Measurements from ENCODE around the gene DYRK2.
A peak's percentile ranks its signal among the peaks of the same experiment; 100 is the strongest.

Gene DYRK2

GRCh38 chr12:67645126-67645525, 3.4 kb upstream of the DYRK2 start:
- no peak for FAIRE-seq

GRCh38 chr12:67645601-67646000, 2.9 kb upstream of the DYRK2 start:
- DNase-seq (ENCODE audit: insufficient read length, low spot score): no peak
- no peak for FAIRE-seq

More at GRCh38 chr12:67645126-67645525, 3.4 kb upstream of the DYRK2 start:
- DNase-seq (ENCODE audit: insufficient read length, low spot score): no peak

GRCh38 chr12:67646775-67647174, 1.8 kb upstream of the DYRK2 start:
- DNase-seq (ENCODE audit: insufficient read length, low spot score): no peak
- FAIRE-seq: no peak

DNA sequence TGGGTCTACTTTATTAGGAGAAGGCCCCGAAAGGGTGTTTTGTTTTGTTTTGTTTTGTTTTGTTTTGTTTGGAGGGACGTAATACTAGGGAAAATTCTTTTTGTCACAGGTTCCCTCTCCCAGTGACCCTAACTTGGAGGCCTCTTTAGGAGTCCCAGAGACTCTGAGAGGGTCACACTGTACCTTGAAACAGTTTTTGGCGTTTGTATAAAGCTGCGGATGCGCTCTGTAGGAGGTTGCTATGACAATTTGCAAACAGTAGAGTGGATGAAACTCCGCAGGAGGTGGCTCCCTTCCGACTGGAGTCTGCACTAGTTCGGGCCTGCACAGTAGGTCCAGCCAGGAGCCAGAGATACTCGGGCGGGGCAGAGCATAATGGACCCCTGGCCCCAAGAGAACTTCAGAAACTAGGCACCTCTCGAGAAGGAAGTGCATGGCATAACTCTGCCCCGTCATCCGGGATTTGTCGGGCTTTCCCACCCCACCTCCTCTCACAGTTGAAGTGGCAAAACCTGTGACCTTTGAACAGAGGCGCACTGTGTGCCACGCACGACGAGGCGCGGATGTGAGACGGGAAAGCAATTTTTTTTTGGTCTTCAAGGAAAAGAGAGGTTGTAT, 1.3 kb upstream of the DYRK2 start:
- DNase-seq (ENCODE audit: insufficient read length, low spot score) (no peak), FAIRE-seq (no peak)

DNA sequence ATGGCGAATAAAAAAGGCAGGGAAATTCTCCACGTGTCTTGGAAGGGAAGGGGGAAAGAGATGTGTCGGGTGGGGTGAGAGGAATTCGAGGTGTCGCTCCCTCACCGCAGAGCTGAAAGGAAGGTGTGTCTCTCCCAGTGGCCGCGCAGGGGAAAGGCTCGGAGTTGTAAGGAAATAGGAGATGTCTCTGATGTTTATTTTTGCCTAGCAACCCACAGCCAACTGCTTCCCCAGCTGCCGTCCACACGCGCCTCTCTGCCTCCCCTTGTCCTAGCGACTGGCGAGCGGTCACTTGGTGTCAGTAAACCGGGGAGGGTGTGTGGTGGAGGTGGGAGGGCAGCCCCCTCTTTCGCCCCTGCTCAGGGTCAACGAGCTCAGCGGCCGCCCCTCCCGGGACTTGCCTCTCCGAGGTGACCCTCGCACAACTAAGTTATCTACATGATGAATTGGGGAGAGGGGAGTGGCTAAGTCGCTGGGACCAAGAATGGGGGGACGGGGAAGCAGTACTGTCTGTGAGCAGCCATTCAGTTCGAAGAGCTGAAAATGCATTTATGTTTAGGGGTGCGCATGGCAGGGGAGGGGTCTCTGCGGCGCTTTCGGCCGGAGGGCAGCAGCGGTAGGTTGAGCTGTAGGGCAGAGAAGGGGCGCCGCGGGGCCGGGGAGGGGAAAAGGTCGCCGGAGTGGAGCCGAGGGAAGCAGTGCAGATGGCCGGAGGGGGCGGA, 585 bp upstream of the DYRK2 start:
- FAIRE-seq: peak; percentile 58
- peak; percentile 77 for DNase-seq (ENCODE audit: insufficient read length, low spot score)

DNA sequence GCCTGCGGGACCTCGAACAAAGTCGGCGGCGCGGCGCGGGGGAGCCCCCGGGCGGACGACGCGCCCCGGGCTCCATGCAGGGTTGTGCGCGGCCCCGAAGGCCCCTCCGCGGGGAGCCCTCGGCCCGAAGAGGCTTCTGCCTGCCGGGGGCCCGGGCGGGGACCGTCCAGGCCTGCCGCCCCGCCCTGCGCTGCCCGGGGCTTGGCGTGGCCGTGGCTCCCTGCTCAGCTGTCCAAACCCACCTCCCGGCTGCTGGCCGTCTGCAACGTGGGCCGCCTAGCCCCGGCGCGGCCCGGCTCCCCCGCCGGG, 670 bp downstream of the DYRK2 start:
- no peak for DNase-seq (ENCODE audit: insufficient read length, low spot score)
- no peak for FAIRE-seq

GRCh38 chr12:67649570-67650387, 1.2 kb downstream of the DYRK2 start:
- no peak for FAIRE-seq
- DNase-seq (ENCODE audit: insufficient read length, low spot score): no peak

- no peak for FAIRE-seq
- no peak for DNase-seq (ENCODE audit: insufficient read length, low spot score)
These were observed 2.0 kb downstream of the DYRK2 start for GRCh38 chr12:67650388-67651131.

DNA sequence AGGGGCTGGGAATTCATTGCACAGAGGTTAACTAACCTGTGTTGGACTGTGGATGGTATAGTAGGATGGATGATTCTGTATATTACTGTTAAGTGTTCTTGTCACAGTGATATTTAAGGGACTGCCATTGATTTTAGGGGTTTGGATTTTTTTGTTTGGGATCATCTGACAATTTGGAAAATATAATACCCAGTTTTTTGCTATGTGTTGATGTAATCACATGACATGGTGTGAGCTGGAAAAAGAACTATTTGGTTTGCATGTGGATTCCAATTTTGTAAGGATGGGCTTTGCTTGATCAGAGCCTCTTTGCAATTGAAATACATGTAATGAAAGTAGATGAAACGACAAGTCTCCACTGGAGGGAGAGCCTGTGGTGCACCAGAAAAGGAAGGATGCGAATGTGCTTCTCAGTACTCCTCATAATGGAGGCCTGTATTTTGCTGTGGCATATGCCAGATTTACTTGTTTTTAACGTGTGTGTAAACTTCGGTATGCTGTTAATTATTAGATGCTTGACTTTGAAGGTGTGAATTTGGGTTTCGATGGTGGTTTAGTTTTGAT, 2.7 kb downstream of the DYRK2 start:
- no peak for DNase-seq (ENCODE audit: insufficient read length, low spot score)
- FAIRE-seq: no peak

DNA sequence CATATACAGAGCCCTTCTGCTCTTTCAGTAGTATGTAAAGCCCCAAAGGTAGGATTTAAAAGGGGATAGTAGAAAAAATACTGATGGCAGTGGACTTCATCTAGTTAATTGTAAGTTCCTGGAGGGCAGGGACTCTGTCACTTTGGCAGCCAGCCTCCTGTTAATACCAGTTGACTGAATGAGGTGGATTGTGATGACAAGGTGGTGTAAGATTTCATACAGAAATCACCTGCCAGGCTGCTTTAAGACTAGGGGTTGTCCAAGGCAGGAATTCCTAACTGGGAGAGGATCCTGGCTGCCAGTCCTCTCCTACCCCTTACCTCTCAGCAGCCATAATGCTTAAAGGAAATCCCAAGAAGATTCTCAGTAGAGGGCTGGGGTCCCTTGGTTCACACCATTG, 7.3 kb downstream of the DYRK2 start:
- FAIRE-seq (no peak), DNase-seq (ENCODE audit: insufficient read length, low spot score) (no peak)

DNA sequence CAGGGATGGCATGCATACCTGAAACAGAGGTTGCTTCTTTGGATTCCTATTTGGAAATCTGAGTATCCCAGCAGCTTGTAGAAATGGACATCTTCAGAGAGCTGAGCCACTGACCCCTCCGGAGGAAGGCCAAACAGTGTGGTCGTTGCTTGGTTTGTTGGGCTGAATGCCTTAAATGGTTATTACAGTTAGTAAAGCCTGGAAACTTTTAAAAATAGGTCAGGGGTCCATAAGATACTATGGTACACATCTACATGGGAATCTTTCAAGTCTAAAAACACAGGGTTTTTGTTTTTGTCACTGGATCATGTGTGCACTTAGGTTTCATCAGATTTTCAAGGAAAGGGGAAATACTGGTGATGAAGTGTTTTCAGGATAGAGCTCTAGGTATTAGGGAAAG, 7.7 kb downstream of the DYRK2 start:
- no peak for DNase-seq (ENCODE audit: insufficient read length, low spot score)
- FAIRE-seq: no peak

DNA sequence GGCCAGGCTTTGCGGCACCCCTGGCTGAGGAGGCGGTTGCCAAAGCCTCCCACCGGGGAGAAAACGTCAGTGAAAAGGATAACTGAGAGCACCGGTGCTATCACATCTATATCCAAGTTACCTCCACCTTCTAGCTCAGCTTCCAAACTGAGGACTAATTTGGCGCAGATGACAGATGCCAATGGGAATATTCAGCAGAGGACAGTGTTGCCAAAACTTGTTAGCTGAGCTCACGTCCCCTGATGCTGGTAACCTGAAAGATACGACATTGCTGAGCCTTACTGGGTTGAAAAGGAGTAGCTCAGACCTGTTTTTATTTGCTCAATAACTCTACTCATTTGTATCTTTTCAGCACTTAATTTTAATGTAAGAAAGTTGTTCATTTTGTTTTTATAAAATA, 9.9 kb downstream of the DYRK2 start:
- DNase-seq (ENCODE audit: insufficient read length, low spot score) (no peak), FAIRE-seq (no peak)

DNA sequence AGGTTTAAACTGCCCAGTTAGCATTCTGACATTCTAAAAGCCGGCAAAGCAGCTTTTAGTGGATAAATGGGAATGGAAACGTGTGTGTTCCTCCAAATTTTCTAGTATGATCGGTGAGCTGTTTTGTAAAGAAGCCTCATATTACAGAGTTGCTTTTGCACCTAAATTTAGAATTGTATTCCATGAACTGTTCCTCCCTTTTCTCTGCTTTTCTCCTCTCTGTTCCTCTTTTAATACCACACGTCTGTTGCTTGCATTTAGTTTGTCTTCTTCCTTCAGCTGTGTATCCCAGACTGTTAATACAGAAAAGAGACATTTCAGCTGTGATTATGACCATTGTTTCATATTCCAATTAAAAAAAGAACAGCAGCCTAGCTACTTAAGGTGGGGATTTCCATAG, 10.7 kb downstream of the DYRK2 start:
- FAIRE-seq (no peak), DNase-seq (ENCODE audit: insufficient read length, low spot score) (no peak)

DNA sequence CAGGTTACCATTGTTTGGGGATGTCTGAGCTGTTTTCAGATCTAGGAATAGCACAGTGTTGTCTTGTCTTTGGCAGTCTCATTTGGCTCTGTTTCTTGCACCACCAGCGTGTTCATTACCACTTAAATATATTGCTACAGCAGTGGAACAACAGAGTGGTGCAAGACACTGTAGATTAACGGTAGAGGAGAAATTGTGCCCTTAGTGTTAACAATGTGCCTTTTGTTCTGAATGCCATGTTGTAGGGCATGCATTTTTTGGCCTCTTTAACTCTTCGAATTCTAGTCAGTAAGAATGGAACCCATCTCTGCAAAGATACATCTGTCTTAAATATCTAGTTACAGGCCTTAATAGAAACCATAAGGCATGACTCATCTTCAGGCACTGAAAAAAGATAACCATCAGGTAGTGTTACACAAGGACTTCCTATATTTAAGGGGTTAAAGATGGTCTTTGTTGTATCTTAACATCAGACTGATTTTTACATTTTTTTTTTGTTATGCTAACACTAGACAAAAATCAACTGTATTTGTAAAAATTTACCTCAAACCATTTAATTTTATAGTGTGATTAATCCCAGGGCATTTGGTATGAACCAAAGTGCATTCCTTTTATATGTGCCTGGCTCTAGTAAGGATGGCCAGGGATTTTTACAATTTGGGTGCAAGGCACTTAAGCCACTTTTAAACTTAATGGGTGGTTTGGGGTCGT, 12.9 kb downstream of the DYRK2 start:
- DNase-seq (ENCODE audit: insufficient read length, low spot score): no peak
- peak; percentile 60 for FAIRE-seq

DNA sequence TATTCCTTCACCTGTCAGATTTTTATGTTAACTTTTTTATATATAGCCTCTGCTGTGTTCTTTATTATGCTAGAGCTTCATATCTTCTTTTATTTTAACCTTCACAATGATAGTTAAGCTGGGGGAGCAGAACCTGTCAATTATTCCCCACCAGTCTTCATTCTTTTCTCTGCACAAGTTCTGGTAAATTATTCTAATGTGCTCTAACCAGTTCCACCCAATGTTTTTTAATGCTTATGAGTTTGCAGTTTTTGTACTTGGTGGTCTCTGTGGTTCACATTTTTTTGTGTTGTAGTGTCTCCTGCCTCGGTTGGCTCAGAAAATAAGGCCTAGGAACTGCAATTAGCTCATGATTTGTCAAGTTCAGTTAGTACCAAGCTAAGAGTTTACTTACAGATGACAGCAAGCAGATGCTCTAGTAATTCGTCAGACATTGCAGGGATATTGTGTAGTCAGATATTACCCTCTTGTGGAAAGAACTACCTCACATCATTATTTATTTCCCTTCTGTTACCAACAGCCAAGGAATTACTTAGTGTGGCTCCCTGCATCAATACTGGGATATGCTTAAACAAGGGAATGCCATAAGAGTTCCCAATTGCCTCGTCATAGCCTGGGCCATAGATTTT, 14.5 kb downstream of the DYRK2 start:
- no peak for DNase-seq (ENCODE audit: insufficient read length, low spot score)

DNA sequence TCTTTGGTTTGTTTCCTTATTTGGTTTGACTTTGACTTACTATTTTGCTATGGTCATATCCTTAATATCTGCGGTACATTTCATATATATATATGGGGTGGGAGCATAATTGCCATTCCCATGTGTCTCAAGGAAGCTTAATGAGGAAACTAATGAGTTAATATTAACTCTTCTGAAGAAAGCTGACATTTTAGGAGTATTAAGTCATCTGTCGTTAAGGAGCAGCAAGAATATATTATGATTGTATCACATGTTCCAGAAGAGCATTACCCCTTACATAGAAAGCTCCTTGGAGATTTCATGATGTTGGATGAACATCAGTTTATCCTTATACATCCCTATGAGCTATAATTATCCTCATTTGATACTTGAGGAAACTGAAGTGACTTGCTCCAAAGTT, 15.6 kb downstream of the DYRK2 start:
- DNase-seq (ENCODE audit: insufficient read length, low spot score) (no peak), FAIRE-seq (no peak)

More for the DNA sequence above, 14.5 kb downstream of the DYRK2 start:
- peak; percentile 48 for FAIRE-seq

DNA sequence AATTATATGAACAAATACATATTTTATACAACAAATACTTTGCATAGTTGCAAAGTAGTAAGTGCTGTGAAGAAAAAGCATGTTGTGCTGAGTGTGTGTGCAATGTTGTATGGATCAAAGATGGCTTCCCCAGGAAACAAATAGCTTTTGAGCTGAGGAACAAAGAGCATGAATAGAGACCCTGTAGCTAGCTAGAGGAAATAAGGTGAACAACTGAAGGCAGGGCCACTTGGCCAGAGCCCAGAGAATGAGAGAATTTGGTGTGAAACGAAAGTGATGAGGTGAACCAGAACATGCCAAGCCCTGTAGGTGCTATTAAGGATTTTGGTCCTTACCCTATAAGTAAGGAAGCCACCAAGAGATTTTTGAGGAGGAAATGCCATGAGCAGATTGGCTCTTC, 17.1 kb downstream of the DYRK2 start:
- FAIRE-seq: no peak
- DNase-seq (ENCODE audit: insufficient read length, low spot score): no peak

DNA sequence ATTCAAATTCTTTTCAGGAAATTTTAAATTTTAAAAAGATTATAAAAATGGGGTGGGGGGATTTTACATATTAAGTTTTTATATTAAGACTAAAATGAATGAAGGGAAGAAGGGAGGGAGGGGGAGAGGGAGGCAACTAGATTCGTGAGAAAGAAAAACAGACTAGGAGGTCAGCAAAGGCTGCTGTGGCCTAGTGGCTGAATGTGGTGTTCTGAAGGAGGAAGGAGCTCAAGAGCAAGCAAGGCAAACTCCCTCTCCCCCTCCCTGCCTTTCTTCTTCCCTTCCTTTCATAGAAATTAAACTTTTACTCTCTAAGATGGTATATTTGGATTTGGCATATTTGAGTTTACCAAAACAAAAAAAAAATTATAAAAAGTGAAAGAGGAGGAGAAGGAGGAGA, 18.1 kb downstream of the DYRK2 start:
- no peak for FAIRE-seq
- no peak for DNase-seq (ENCODE audit: insufficient read length, low spot score)

DNA sequence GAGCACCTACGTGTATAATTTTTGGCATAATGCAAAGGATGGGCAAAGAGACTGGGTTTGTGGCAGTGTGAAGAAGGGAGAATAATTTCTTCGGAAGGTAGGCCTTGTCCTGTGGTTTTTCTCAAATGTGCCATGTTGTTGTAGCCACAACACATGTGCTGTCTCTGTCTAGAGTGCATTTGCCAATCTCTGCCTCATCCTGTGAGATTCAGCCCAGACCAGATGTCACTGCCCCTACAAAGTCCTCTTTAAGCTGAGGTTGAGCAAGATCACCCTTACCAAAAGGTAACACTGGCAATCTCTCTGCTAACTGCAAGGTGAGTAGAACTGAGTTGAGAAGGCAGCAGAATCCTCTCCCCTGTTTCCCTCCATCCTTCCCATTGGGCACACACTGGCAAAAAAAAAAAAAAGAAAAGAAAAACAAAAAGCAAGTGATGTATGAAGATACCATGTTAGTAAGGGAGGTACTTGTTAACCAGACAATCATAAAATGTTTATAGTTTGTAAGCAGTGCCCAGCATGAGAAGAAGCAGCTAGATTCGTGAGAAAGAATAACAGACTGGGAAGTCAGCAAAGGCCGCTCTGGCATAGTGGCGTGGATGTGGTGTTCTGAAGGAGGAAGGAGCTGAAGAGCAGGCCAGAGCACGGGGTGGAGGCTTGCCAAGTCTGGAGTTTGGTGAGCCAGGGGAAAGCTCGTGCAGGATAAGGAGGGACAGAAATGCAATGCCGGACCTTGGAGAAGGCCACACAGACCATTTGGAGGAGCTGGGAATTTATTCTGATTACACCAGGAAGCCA, 18.9 kb downstream of the DYRK2 start:
- peak; percentile 83 for FAIRE-seq

More for the DNA sequence above, 18.9 kb downstream of the DYRK2 start:
- no peak for DNase-seq (ENCODE audit: insufficient read length, low spot score)

All from HTR-8/SVneo (cell line).